Activated CD8-positive, alpha-beta memory T cell treated with anti-CD3 and anti-CD28 coated beads for 36 hours (primary cell): ENCODE data around the gene SUN2. TPM values are rescaled to one million over a fixed set of nuclear protein-coding genes. Genes with fewer than 3 reads are reported as not detected.

Experiments
- CTCF ChIA-PET: fragments of 350-600 bp; sonication (Branson Sonifier 250); formaldehyde crosslinking; loops from one replicate; lab custom pipeline; 2021; ENCODE audit warnings: antibody characterized with exemption; lab: Charles Lee
- POLR2A ChIA-PET: fragments of 350-600 bp; sonication (Branson Sonifier 250); formaldehyde crosslinking; loops from one replicate; lab custom pipeline; 2021; ENCODE audit warnings: antibody characterized with exemption; lab: Charles Lee
- total RNA-seq, 2 experiments: library from RNA; stranded (reverse); gene quantifications; one replicate each; pipeline ENCODE4 v1.2.3, GENCODE V29; 2021

The SUN2 gene
- total RNA-seq, 2 experiments from 2014 or later = 96.4 to 96.9 TPM

- CTCF ChIA-PET = interaction anchor here (0.8 kb wide), 1 partner anchor 102 kb away, joined by 3 read pairs; no protein-coding TSS in a partner anchor
- POLR2A ChIA-PET = no interaction called here
These were observed 27.4 kb upstream of the SUN2 start for GRCh38 chr22:38783095-38783615.

GRCh38 chr22:38782402-38783094 lies 26.8 kb upstream of the SUN2 start:
- POLR2A ChIA-PET = no interaction called here
- CTCF ChIA-PET = no interaction called here

- ChIA-PET POLR2A (no interaction called here), CTCF (no interaction called here)
These were observed 25.2 kb upstream of the SUN2 start for GRCh38 chr22:38781033-38781432.

GRCh38 chr22:38777087-38777671 lies 21.4 kb upstream of the SUN2 start:
- CTCF ChIA-PET = interaction anchor here (0.5 to 1.0 kb wide), 2 partner anchors 9 to 576 kb away, joined by 3 to 4 read pairs; no protein-coding TSS in a partner anchor
- POLR2A ChIA-PET = no interaction called here

- POLR2A ChIA-PET = no interaction called here
- CTCF ChIA-PET = no interaction called here
These were observed 20.3 kb upstream of the SUN2 start for GRCh38 chr22:38776086-38776485.

- CTCF ChIA-PET = no interaction called here
- POLR2A ChIA-PET = no interaction called here
These were observed 19.9 kb upstream of the SUN2 start for GRCh38 chr22:38775656-38776055.

- POLR2A ChIA-PET = no interaction called here
- CTCF ChIA-PET = no interaction called here
These were observed 18.8 kb upstream of the SUN2 start for GRCh38 chr22:38774496-38775166.

- POLR2A ChIA-PET = no interaction called here
- CTCF ChIA-PET = no interaction called here
These were observed 17.7 kb upstream of the SUN2 start for GRCh38 chr22:38773363-38773946.

- ChIA-PET POLR2A (no interaction called here), CTCF (interaction anchor here (0.8 kb wide), 1 partner anchor 14 kb away, joined by 3 read pairs; no protein-coding TSS in a partner anchor)
These were observed 16.8 kb upstream of the SUN2 start for GRCh38 chr22:38772623-38772873.

GRCh38 chr22:38770257-38770949 lies 14.6 kb upstream of the SUN2 start:
- POLR2A ChIA-PET = no interaction called here
- CTCF ChIA-PET = interaction anchor here (0.6 to 2.8 kb wide), 2 partner anchors 12 to 544 kb away, joined by 4 to 11 read pairs; no protein-coding TSS in a partner anchor

GRCh38 chr22:38768036-38768435 lies 12.2 kb upstream of the SUN2 start:
- ChIA-PET POLR2A (no interaction called here), CTCF (interaction anchor here (0.9 to 4.7 kb wide), 10 partner anchors 8 to 117 kb away, joined by 3 to 27 read pairs (median 4); partner anchors contain the start of gene NPTXR)

GRCh38 chr22:38767313-38767712 lies 11.5 kb upstream of the SUN2 start:
- CTCF ChIA-PET = interaction anchor here (0.9 to 4.7 kb wide), 6 partner anchors 27 to 93 kb away, joined by 3 to 27 read pairs (median 3); partner anchors contain the start of gene NPTXR

GRCh38 chr22:38766076-38766777 lies 10.4 kb upstream of the SUN2 start:
- POLR2A ChIA-PET = no interaction called here
- CTCF ChIA-PET = interaction anchor here (0.7 to 4.7 kb wide), 9 partner anchors 14 to 80 kb away, joined by 3 to 27 read pairs (median 4); partner anchors contain the start of gene NPTXR

More at GRCh38 chr22:38767313-38767712, 11.5 kb upstream of the SUN2 start:
- POLR2A ChIA-PET = no interaction called here

- POLR2A ChIA-PET = no interaction called here
- CTCF ChIA-PET = interaction anchor here (0.6 kb wide), 1 partner anchor 388 kb away, joined by 3 read pairs; no protein-coding TSS in a partner anchor
These were observed 6.8 kb upstream of the SUN2 start for GRCh38 chr22:38762551-38762983.

- CTCF ChIA-PET = interaction anchor here (0.5 kb wide), 1 partner anchor 769 kb away, joined by 3 read pairs; no protein-coding TSS in a partner anchor
- POLR2A ChIA-PET = no interaction called here
These were observed 5.7 kb upstream of the SUN2 start for GRCh38 chr22:38761202-38762162.

- POLR2A ChIA-PET = no interaction called here
- CTCF ChIA-PET = interaction anchor here (0.6 to 1.2 kb wide), 2 partner anchors 8 to 544 kb away, joined by 3 to 4 read pairs; no protein-coding TSS in a partner anchor
These were observed 4.8 kb upstream of the SUN2 start for GRCh38 chr22:38760477-38761201.
